NCI-H82 treated with DMSO at 0.1 percent for 48 hours (cell line): ENCODE data around the gene TBCA.
A peak's percentile ranks its signal among the peaks of the same experiment; 100 is the strongest.

Experiments used
- DNase-seq: peaks from one replicate; lab custom pipeline; 2025; ENCODE audit not compliant: unreplicated experiment; lab: John Stamatoyannopoulos, UW

The TBCA gene

GRCh38 chr5:77644371-77645157, 131.6 kb downstream of the TBCA start:
- DNase-seq: peak; percentile 15

- DNase-seq: no peak
Observed at GRCh38 chr5:77643654-77644370, 132.3 kb downstream of the TBCA start.

- no peak for DNase-seq
Observed at GRCh38 chr5:77642738-77643653, 133.1 kb downstream of the TBCA start.

- no peak for DNase-seq
Observed at GRCh38 chr5:77641963-77642737, 134.0 kb downstream of the TBCA start.

- DNase-seq: no peak
Observed at GRCh38 chr5:77641397-77641943, 134.7 kb downstream of the TBCA start.
